Mesendoderm (in vitro differentiated cells): ENCODE measurements around the gene ADPGK.

ENCODE experiments used
- DNase-seq: peaks from one replicate; pipeline ENCODE4 v3.0.0; 2013
- H2AK5ac ChIP-seq: 2 replicates; pipeline ENCODE4 v1.6.1; 2013; ENCODE audit warnings: low read length, inconsistent platforms
- H2BK120ac ChIP-seq: 2 replicates; pipeline ENCODE4 v1.6.1; 2013; ENCODE audit warnings: low read depth, mild to moderate bottlenecking, low read length, moderate library complexity, mixed read lengths
- H2BK15ac ChIP-seq: replicated peaks from 2 replicates; pipeline ENCODE4 v1.6.1; 2013; ENCODE audit warnings: low read depth, mild to moderate bottlenecking, moderate library complexity
- H2BK5ac ChIP-seq: 2 replicates; pipeline ENCODE4 v1.6.1; 2013; ENCODE audit warnings: low read length, inconsistent platforms
- H3K18ac ChIP-seq: 2 replicates; pipeline ENCODE4 v1.6.1; 2013; ENCODE audit warnings: mild to moderate bottlenecking, low read length, mixed read lengths
- H3K23ac ChIP-seq: one replicate; pipeline ENCODE4 v1.6.1; 2013; ENCODE audit warnings: low read length
- H3K27ac ChIP-seq: 2 replicates; pipeline ENCODE4 v1.5.1; 2013; ENCODE audit warnings: low read depth, mild to moderate bottlenecking, inconsistent platforms, low read length, moderate library complexity
- H3K27me3 ChIP-seq: 2 replicates; pipeline ENCODE4 v1.6.1; 2013; ENCODE audit warnings: low read length, control low read depth, mild to moderate bottlenecking, inconsistent platforms; ENCODE audit not compliant: insufficient read depth, poor library complexity
- H3K36me3 ChIP-seq: 2 replicates; pipeline ENCODE4 v1.6.1; 2013; ENCODE audit warnings: low read length, inconsistent platforms; ENCODE audit not compliant: control insufficient read depth, insufficient read depth
- H3K4ac ChIP-seq: one replicate; pipeline ENCODE4 v1.6.1; 2013; ENCODE audit warnings: low read depth, mild to moderate bottlenecking, low read length, moderate library complexity
- H3K4me1 ChIP-seq: 2 replicates; pipeline ENCODE4 v1.6.1; 2013; ENCODE audit warnings: low read depth, low read length, inconsistent platforms; ENCODE audit not compliant: control insufficient read depth
- H3K4me2 ChIP-seq: 2 replicates; pipeline ENCODE4 v1.6.1; 2013; ENCODE audit warnings: low read length
- H3K4me3 ChIP-seq: 2 replicates; pipeline ENCODE4 v1.5.1; 2013; ENCODE audit warnings: mild to moderate bottlenecking, low read length
- H3K56ac ChIP-seq: one replicate; pipeline ENCODE4 v1.6.1; 2013; ENCODE audit warnings: low read length
- H3K79me1 ChIP-seq: 2 replicates; pipeline ENCODE4 v1.6.1; 2013; ENCODE audit warnings: low read length, inconsistent platforms
- H3K79me2 ChIP-seq: 2 replicates; pipeline ENCODE4 v1.6.1; 2013; ENCODE audit warnings: mild to moderate bottlenecking, low read length; ENCODE audit not compliant: control insufficient read depth, insufficient read depth
- H3K9ac ChIP-seq: 2 replicates; pipeline ENCODE4 v1.6.1; 2013; ENCODE audit warnings: low read length, inconsistent platforms
- H4K5ac ChIP-seq: one replicate; pipeline ENCODE4 v1.6.1; 2013; ENCODE audit warnings: low read length
- H4K8ac ChIP-seq: one replicate; pipeline ENCODE4 v1.6.1; 2013; ENCODE audit warnings: low read depth, mild to moderate bottlenecking, control low read depth, low read length, moderate library complexity
- WGBS: extraction: QIAGEN DNeasy Blood & Tissue Kit; methylation state at CpG from one replicate; pipeline ENCODE4 v1.1.7; 2013; ENCODE audit warnings: low lambda C conversion rate, missing lambda C conversion rate; ENCODE audit not compliant: insufficient coverage; ENCODE audit errors: extremely low coverage; 5-methylcytosine and 5-hydroxymethylcytosine counted together

Gene ADPGK

GRCh38 chr15:72796210-72796514 lies 12.6 kb upstream of the ADPGK start:
- H2BK15ac ChIP-seq = no peak overlapping the region
- H3K56ac ChIP-seq = no peak overlapping the region
- no peak overlapping the region for H4K8ac ChIP-seq
- H4K5ac ChIP-seq = no peak overlapping the region
- no peak overlapping the region for H3K27ac ChIP-seq
- DNase-seq = no peak
- H3K9ac ChIP-seq = no peak overlapping the region
- WGBS = no CpG with 5 or more reads among the region's 7 CpGs
- no peaks in the 10 kb centered on the region for H3K4me1 ChIP-seq
- H2BK120ac ChIP-seq = no peak overlapping the region
- H3K4ac ChIP-seq = no peak overlapping the region
- H3K4me3 ChIP-seq = no peak overlapping the region
- no peaks in the 10 kb centered on the region for H3K79me2 ChIP-seq
- H2BK5ac ChIP-seq = no peak overlapping the region
- no peak overlapping the region for H3K18ac ChIP-seq
- H3K4me2 ChIP-seq = no peak overlapping the region
- no peak overlapping the region for H3K23ac ChIP-seq
- no peaks in the 10 kb centered on the region for H3K27me3 ChIP-seq
- no peaks in the 10 kb centered on the region for H3K36me3 ChIP-seq
- no peak overlapping the region for H2AK5ac ChIP-seq
- no peaks in the 10 kb centered on the region for H3K79me1 ChIP-seq

GRCh38 chr15:72793766-72794660 lies 10.5 kb upstream of the ADPGK start:
- H3K27ac ChIP-seq = no peak overlapping the region
- H3K4ac ChIP-seq = no peak overlapping the region
- H4K8ac ChIP-seq = no peak overlapping the region
- no peak overlapping the region for H2BK5ac ChIP-seq
- H4K5ac ChIP-seq = no peak overlapping the region
- H2BK15ac ChIP-seq = no peak overlapping the region
- no peak overlapping the region for H3K18ac ChIP-seq
- H3K27me3 ChIP-seq = no peaks in the 10 kb centered on the region
- no peak overlapping the region for H3K23ac ChIP-seq
- H3K4me1 ChIP-seq = no peaks in the 10 kb centered on the region
- DNase-seq = no peak
- no peaks in the 10 kb centered on the region for H3K79me1 ChIP-seq
- H3K9ac ChIP-seq = no peak overlapping the region
- no peak overlapping the region for H2BK120ac ChIP-seq
- H3K79me2 ChIP-seq = no peaks in the 10 kb centered on the region
- no peak overlapping the region for H3K4me3 ChIP-seq
- H3K56ac ChIP-seq = no peak overlapping the region
- WGBS = no CpG with 5 or more reads among the region's 7 CpGs
- H3K4me2 ChIP-seq = no peak overlapping the region
- H2AK5ac ChIP-seq = no peak overlapping the region
- no peaks in the 10 kb centered on the region for H3K36me3 ChIP-seq

DNA sequence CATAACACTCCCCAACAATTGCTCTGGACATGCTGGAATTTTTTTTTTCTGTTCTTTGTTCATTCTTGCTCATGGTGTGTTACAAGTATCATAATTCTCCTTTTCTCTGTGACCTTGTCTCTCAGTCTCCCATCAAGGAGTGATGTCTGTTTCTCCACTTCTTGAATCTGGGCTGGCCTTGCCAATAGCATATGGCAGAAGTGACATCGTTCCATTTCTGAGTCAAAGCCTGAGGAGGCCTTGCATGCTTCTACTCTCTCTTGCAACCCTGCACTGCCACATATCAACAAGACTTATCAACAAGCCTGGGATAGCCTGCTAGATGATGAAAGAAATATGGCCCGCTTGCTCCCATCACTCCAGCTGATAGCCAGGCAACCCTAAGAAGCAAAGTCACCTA lies 8.9 kb upstream of the ADPGK start:
- Histone ChIP-seq H3K4me3 (no peak overlapping the region), H3K27ac (no peak overlapping the region), H3K56ac (no peak overlapping the region), H2AK5ac (no peak overlapping the region), H4K5ac (no peak overlapping the region), H3K36me3 (no peaks in the 10 kb centered on the region), H3K9ac (no peak overlapping the region), H3K4ac (no peak overlapping the region), H2BK15ac (no peak overlapping the region), H4K8ac (no peak overlapping the region), H3K23ac (no peak overlapping the region), H3K4me2 (no peak overlapping the region), H2BK5ac (no peak overlapping the region), H2BK120ac (no peak overlapping the region), H3K4me1 (no peaks in the 10 kb centered on the region), H3K79me1 (no peaks in the 10 kb centered on the region), H3K27me3 (no peaks in the 10 kb centered on the region), H3K79me2 (no peaks in the 10 kb centered on the region), H3K18ac (no peak overlapping the region)
- no peak for DNase-seq
- WGBS = no CpG with 5 or more reads among the region's 2 CpGs

DNA sequence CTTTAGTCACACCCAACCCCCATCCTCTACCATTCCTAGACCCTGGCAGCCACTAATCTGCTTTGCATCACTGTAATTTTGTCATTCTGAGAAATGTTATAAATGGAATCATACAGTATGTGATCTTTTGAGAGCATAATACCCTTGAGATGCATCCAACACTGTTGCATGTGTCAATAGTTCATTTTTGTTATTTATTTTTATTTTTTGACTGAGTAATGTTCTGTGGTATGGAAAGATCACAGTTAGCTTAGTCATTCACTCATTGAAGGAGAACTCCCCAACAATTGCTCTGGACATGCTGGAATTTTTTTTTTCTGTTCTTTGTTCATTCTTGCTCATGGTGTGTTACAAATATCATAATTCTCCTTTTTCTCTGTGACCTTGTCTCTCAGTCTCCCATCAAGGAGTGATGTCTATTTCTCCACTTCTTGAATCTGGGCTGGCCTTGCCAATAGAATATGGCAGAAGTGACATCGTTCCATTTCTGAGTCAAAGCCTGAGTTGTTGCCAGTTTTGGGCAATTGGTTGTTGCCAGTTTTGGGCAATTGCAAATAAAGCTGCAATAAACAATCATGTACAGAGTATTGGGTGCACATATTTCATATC lies 6.8 kb upstream of the ADPGK start:
- H3K27ac ChIP-seq = no peak overlapping the region
- no peak overlapping the region for H3K4me3 ChIP-seq
- H2BK15ac ChIP-seq = no peak overlapping the region
- WGBS = no CpG with 5 or more reads among the region's 1 CpG
- H4K5ac ChIP-seq = no peak overlapping the region
- no peak overlapping the region for H3K4ac ChIP-seq
- no peak overlapping the region for H3K23ac ChIP-seq
- no peaks in the 10 kb centered on the region for H3K79me2 ChIP-seq
- no peak overlapping the region for H2BK5ac ChIP-seq
- H3K4me2 ChIP-seq = no peak overlapping the region
- no peak overlapping the region for H2AK5ac ChIP-seq
- no peak overlapping the region for H2BK120ac ChIP-seq
- no peak for DNase-seq
- H3K56ac ChIP-seq = no peak overlapping the region
- no peak overlapping the region for H4K8ac ChIP-seq
- no peaks in the 10 kb centered on the region for H3K79me1 ChIP-seq
- H3K36me3 ChIP-seq = no peaks in the 10 kb centered on the region
- H3K27me3 ChIP-seq = no peaks in the 10 kb centered on the region
- no peak overlapping the region for H3K9ac ChIP-seq
- no peak overlapping the region for H3K18ac ChIP-seq
- no peaks in the 10 kb centered on the region for H3K4me1 ChIP-seq

- H4K5ac ChIP-seq = no peak overlapping the region
- H3K4me1 ChIP-seq = no peaks in the 10 kb centered on the region
- peaks cover 2% of the 10 kb centered on the region for H3K79me1 ChIP-seq
- H3K9ac ChIP-seq = no peak overlapping the region
- no peak overlapping the region for H2AK5ac ChIP-seq
- H3K4ac ChIP-seq = no peak overlapping the region
- H2BK15ac ChIP-seq = no peak overlapping the region
- WGBS = no CpG with 5 or more reads among the region's 1 CpG
- H2BK5ac ChIP-seq = no peak overlapping the region
- no peak overlapping the region for H3K56ac ChIP-seq
- peaks cover 8% of the 10 kb centered on the region for H3K79me2 ChIP-seq
- no peaks in the 10 kb centered on the region for H3K27me3 ChIP-seq
- H4K8ac ChIP-seq = no peak overlapping the region
- no peak overlapping the region for H3K4me3 ChIP-seq
- no peak overlapping the region for H3K27ac ChIP-seq
- DNase-seq = no peak
- H3K36me3 ChIP-seq = no peaks in the 10 kb centered on the region
- no peak overlapping the region for H2BK120ac ChIP-seq
- H3K23ac ChIP-seq = no peak overlapping the region
- no peak overlapping the region for H3K18ac ChIP-seq
- H3K4me2 ChIP-seq = no peak overlapping the region
Observed at GRCh38 chr15:72787526-72787925, 4.0 kb upstream of the ADPGK start.
